NCI-H460 (cell line): ENCODE data around the gene METTL27. TPM values are rescaled to one million over a fixed set of nuclear protein-coding genes. Genes with fewer than 3 reads are reported as not detected.
"Not testable (repeated sequence)": the region's sequence is repeated elsewhere in the genome, so short reads cannot be mapped to it uniquely, and the experiment has no call there.

ENCODE experiments used
- DNase-seq: peaks from one replicate; pipeline ENCODE4 v3.0.0-alpha.2; 2016; ENCODE audit warnings: low read depth; ENCODE audit errors: extremely low read depth
- polyA plus RNA-seq: library from polyadenylated mRNA; depleted of rRNA; stranded (reverse); fragments of >200 nt; gene quantifications from 2 replicates; pipeline ENCODE4 v1.2.3, GENCODE V29; 2014; cell fraction: nucleus; rRNA removed
- total RNA-seq: library from RNA; depleted of rRNA; stranded (reverse); fragments of >200 nt; shearing (Covaris generic); gene quantifications from 2 replicates; pipeline ENCODE4 v1.2.3, GENCODE V29; 2014; rRNA removed

Gene METTL27, protein sequence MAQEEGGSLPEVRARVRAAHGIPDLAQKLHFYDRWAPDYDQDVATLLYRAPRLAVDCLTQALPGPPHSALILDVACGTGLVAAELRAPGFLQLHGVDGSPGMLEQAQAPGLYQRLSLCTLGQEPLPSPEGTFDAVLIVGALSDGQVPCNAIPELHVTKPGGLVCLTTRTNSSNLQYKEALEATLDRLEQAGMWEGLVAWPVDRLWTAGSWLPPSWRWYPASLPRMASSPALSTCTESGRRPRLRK
- total RNA-seq: 4.3 and 5.1 TPM in 2 replicates
- 11.7 and 38.5 TPM in 2 replicates for polyA plus RNA-seq

DNA sequence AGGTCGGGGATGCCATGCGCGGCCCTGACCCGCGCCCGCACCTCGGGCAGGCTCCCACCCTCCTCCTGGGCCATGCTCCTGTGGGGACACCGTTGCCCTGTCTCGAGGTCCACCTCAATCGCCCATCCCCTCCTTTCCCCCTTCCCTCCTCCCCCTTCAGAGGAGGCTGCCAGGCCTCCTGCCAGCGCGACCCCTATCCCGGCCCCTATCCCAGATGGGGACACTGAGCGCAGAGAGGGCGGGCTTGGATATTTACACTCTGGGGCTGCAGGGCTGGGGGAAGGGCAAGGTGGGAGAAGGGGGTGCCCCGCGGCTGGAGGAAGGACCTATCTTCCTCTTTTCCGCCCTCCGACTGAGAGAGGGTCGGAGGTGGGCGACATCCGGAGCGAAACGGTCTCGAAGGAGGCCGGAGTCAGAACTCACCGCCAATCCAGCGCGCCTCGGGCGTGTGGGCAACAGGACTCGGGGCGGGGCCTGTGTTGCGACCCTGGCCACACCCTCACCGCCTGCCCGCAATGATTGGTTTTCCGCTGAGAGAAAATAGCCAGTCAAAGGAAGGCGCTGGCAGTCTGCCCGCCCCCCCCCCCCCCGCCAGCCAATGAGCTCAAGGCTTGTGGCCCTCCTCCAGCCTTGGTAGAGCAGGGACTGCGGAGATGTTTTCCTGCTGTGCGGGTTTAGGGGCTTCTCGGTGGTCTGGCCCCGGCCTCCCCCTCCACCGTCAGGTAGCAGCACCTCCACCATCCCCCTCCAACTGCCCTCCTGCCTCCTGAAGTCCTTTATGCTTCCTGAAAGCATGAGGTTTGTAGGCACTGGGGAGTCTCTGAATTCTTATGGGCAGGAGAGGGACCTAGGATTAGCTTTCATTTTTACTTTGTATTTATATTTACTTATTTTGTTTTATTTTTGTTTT is at the start of gene METTL27:
Gene METTL27 (minus strand): TSS at position 450 of the 910 bp plus-strand sequence. CDS start 376 bp downstream, at position 74.
- peak; percentile 94 for DNase-seq

DNA sequence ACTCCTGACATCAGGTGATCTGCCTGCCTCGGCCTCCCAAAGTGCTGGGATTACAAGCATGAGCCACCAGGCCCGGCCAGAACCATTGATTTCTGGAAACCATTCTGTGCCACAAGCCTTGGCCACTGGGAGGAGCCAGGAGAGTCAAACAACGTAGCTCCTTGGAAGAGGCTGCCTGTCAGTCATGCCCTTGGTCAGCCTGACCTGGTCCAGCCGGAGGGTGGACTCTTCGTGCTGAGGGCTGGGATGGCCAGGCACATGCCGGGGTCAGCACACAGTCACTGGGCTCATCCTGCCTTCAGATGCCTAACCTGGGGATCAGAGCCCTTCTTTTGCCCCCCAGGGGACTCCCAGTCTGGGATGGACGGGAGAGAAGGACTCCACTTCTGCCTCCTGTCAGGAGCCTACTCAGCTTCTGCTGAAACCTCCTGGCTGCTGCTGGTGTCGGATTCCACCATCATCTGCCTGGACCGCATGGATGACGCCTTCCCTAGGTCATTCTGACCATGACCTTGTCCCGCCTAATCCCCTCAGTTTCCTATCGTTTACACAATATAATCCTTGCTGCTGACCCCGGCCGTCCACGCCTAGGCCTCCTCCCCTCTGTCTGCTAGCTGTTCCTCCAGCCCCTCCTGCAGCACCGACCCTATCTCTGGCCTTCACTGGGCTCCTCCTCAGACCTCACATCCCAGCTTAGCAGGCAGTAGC is 49.0 kb upstream of the METTL27 start:
- no peak for DNase-seq

DNA sequence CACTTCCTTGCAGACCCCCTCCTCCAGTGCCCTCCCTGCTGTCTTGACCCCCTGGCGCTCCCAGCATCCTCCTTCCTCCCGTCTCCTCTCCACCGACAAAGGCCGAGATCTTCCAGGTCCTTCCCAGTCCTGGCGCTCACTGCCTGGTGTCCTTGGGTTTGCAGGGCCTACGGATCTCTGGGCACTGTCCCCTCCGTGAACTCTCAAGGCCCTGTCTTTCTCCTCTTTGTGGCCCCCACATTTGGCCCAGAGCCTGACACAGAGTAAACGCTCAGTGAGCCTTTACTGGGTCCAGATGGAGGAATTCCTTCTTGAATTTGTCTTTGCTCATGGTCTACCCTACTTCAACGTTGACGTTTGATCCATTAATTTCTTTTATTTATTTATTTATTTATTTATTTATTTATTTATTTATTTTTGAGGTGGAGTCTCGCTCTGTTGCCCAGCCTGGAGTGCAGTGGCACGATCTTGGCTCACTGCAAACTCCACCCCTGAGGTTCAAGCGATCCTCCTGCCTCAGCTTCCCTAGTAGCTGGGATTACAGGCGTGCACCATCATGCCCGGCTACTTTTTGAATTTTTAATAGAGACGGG is 48.3 kb upstream of the METTL27 start:
- no peak for DNase-seq

DNA sequence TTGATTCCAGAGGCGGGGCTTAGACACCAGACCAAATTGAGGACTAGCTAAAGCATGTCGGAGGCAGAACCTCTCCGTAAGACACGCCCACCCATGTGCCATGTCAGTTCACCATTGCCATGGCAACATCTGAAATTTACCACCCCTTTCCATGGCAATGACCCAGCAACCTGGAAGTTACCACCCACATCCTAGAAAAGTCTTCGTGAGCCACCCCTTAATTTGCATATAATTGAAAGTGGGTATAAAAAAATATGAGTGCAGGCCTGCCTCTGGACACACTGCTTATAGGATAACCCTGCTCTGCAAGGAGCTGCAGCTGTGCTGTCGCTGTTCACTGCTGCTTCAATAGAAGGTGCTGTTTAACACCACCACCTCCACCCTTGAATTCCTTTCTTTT is 46.6 kb upstream of the METTL27 start:
- no peak for DNase-seq

DNA sequence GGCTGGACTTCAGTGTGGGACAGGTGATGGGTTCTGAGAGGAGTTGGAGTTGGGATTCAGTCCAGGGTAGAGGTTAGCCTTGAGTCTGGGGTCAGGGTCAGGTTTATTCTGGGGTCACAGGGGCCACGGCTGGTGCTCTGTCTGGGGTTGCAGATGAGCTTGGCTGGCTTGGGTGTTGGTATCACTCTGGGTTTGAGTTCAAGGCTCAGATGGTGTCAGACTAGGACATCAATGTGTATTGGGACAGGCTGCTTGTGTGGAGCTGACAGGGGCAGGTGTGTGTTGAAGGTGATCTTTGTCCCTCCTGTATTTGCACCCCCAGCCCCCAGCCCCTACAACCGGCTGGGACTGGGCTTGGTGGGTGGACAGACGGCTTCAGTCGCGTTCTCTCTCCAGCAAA is 45.4 kb upstream of the METTL27 start:
- DNase-seq: no peak

DNA sequence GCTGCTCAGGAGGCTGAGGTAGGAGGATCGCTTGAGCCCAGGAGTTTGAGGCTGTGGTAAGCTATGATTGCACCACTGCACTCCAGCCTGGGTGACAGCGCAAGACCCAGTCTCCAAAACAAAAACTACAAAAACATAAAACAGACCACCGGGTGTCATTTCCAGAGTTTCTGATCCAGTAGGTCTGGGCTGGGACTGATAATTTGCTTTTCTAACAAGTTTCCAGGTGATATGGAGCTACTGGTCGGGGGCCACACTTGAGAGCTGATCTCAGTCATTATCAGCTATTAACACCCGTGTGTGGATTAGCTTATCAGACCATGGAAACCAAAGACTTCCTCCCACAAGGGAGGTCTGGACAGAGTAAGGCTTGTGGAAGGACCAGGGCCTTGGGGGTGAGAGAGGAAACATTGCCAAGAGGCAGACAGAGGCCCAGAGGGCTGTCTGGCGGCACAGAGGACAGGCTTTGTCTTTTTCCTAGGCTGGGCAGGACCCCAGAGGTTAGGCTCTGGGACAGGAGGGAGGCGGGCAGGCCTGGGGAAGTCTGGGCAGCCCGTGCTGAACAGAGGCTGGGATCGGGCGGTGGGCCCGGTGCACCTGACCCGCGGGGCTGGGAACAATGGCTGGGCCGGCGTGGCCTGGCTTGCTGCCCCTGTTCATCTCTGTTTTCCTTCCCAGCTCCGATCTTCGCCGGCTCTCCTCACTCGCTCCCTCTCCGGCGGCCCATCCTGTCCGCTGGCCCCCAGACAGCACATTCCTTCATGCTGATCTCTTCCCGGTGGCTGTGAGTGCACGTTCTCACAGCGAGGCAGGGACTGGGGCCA is 43.9 kb upstream of the METTL27 start:
- no peak for DNase-seq

DNA sequence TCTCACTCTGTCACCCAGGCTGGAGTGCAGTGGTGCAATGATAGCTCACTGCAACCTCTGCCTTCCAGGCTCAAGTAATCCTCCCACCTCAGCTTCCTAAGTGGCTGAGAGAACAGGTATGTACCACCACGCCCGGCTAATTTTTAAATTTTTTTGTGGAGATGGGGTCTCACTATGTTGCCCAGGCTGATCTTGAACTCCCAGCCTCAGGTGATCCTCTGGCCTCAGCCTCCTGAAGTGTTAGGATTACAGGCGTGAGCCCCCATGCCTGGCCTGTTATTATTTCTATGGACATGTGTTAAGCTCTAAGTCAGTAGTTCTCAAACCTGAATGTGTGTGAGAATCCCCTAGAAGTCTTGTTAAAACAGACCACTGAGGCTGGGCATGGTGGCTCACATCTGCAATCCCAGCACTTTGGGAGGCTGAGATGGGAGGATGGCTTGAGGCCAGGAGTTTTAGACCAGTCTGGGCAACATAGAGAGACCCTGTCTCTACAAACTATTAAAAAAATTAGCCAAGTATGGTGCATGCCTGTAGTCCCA is 43.2 kb upstream of the METTL27 start:
- no peak for DNase-seq

DNA sequence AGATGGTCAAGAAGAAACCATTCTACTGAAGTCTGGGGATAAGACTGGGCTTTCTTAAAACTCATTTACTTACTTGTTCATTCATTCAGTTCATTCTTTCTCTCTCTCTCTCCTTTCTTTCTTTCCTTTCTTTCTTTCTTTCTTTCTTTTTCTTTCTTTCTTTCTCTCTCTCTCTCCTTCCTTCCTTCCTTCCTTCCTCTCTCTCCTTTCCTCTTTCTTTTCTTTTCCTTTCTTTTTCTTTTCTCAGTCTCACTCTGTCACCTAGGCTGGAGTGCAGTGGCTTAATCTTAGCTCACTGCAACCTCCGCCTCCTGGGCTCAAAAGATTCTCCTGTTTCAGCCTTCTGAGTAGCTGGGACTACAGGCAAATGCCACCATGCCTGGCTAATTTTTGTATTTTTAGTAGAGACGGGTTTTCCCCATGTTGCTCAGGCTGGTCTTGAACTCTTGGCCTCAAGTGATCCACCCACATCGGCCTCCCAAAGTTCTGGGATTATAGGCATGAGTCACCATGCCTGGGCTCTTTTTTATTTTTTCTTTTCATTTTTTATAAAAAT is 42.6 kb upstream of the METTL27 start:
- DNase-seq: not testable (repeated sequence)

DNA sequence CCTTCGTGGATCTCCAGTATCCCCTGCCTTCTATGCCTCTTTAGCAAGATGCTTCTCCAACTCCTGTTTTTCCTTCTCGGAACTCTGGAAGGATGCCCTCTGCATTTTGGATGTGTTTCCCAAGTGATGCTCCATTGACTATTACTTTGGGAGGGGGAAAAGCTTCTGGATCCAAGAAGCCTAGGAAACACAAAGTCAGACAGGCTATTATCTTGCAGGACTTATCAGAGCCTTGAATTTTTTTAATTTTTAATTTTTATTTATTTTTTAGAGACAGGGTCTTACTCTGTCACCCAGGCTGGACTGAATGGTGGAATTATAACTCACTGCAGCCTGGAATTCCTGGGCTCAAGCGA is 39.7 kb upstream of the METTL27 start:
- no peak for DNase-seq

DNA sequence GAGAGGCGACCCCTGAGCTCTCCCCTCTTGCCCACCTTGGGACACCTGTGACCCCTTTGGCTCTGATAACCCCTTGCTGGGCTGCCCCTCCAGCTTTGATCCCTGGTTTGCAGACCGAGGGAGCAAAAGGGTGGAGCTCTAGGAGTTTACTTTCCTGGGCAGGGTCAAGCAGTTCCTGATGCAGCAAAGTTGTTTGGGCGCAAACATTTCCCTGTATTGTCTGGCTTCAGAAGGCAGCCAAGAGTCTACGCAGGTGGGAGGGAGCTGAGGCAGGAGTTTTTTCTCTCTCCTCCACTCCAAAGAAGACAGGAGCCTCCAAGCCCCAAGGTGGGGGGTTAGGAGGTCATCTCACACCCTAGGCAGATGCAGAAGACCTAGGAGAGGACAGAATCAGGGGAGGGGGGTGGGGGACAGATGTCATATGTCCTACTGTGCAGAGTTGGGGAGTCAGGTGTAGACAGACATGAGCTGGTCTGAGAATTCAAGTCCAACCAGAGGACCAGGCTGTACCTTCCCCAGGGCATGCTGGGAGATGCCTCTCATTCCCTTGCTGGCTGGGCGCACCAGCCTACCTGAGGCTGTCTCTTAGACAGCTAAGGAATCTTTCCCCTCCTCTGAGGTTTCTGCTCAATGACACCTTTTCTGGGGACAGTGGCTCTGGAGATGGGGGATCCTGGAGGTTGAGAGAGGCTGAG is 39.2 kb upstream of the METTL27 start:
- DNase-seq: no peak

DNA sequence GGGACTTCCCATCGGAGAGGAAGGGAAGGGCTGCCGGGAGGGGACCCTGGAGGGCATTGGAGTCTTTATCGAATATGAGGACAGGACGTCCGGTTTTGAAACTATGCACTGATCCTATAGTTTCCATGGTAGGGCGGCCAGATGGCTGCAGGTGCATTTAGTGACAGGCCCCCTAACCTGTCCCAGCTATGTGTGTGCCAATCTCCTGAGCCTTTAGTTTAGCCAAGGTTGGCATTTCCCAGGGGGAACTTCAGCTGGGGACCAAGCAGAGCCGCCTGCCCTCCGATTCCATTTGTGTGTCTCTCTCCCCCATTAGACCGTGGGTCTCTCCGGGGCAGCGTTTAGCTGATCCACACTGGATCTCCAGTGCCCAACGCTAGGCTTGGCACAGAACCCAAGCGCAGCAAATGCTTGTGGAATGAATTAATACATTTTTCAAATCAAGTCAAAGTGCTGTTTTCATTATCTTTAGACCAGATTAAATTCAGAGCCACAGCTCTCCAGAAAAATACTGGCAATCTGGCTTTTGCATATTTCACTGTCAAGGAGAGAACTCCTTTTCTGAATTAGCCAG is 38.5 kb upstream of the METTL27 start:
- DNase-seq: no peak

DNA sequence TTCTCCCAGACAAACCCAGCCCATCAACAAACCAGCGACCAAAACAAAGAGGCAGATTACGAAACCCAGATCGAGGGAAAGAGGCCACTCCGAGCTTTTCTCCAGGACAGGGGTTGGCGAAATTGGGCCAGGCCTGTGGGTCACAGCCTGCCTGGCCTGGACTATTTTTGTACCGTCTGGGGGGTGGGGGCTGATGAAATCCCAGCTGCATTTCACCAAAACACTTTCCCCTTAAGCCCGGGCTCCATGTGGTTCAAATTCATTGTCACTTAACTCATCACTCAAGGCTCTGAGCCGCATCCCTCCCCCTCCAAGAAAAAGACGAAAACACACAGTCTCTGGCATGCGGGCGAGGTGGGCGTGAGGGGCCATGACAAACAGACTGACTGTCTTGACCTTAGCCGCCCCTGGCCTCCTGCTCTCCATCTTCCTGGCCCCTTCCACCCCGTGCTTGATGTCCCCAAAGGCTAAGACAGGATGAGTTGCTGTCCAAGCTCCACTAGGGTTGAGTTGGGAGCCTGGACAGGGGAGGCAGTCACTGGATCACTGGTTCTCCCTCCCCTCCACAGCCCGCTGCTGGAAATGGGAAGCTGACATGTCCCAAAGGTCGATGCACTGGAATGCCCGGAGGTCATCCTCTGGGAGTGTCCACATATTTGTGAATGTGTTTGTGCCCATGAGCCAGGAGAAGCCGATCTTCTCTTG is 37.8 kb upstream of the METTL27 start:
- no peak for DNase-seq

DNA sequence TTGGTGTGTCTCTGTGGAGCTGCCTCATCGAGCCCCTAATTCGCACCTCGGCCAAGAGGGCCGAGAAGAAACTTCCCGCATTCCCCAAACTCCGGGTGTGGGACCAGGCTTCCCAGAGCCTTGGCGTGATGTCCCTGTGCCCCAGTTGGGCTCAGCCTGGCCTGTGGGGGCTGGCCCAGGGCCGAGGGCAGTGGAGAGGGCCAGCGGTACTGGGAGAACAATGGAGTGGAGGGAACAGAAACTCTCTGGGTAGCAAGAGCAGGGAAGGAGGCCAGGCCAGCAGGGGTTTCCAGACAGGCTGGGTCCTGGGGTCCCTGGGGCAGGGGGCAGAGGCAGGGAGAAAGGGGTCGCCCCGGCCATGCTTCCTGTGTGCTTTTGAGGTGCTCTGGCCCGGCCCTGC is 34.7 kb upstream of the METTL27 start:
- DNase-seq: no peak

DNA sequence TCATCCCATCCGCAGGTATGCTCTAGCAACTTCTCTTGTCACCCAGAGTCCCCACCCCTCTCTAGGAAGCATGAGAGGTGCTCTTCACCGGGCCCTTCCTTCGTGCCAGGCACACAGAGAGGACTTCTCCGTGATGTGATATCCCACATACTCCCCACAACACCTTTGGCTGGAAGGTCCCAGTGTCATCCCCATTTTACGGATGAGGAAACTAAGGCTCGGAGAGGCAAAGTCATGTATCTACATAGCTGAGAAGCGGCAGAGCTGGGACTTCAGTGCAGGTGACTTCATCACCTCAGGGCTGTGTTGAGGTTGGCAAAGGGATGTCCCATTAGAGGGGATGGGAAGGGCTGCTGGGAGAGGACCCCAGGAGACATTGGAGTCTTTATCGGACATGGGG is 34.0 kb upstream of the METTL27 start:
- no peak for DNase-seq

DNA sequence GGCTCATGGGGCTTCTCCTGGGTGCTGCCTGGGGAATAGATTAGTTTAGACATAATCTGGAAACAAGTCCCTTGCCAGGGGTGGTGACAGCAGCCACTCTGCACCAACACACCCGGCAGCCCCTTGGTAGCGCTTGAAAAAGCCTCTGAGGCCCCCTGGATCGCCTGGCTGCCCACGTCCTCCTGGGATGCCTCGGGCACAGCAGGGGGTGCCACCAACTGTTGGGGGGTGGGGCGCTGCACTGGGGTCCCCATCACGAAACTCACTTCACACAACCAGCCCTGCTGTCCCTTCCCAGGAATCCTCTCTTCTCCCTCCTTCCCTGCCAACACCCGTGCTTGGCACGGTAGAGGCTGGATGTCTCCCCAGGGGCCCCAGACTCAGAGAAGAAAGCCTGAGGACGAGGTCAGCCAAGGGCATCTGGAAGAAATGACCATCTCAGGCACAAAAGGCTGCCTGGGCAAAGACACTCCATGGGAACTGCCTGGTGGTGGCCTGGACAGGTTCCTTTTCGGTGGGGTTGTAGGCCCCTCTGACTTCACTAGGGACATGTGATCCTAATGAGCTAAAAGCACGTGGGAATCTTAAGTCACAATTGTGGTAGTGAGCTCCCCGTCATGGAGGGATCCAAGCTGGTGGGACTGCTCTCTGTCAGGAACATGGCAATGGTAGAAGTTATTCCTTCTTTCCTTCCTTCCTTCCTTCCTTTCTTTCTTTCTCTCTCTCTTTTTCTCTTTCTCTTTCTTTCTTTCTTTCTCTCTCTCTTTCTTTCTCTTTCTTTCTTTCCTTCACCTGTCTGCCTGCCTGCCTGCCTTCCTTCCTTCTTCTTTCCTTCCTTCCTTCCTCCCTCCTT is 30.0 kb upstream of the METTL27 start:
- no peak for DNase-seq

DNA sequence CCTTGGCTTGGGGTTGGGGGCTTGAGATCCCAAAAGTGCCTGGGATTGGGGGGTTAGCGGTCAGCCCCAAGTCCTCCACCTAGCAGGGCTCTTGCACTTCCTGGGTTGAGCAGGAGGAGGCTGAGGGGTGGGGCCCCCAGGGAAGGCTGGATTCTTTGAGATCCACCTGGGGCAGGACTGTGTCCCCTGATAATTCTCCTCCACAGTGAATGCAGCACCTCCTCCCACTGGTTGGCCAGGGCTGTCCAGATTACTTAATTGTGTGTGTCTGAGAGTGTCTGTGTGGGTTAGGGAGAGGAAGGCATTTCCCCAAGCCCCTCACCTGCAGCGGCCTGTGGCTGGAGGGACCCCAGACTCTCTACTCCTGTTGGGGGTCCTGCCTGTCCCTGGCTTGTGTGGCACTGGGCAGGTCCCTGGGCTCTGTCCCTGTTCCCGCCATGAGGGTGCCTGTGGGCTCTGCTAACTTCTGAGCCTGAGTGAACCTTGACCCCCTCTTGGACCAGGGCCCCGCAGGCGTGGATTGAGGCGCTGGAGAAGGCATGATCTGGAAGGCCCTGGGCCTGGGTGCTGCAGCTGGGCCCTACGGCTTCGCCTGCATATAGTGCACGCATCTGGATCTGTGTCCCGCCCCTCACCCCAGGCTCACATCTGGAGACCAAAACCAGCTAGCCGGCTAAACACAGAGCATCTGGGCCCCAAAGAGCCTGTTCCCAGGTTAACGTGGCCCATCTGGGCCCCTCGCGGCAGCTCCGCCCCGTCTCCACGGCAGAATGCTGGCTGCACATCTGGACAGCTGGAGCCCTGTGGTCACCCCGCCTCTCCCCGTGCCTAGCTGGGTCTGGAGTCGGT is 29.1 kb upstream of the METTL27 start:
- no peak for DNase-seq
